GM12878 (cell line): ENCODE data around the gene PLXNA4. TPM values are rescaled to one million over a fixed set of nuclear protein-coding genes. Genes with fewer than 3 reads are reported as not detected.

Experiments used
- ATAC-seq: fragments of 200-7000 bp; cut with Tn5 transposase; 3 replicates; pipeline ENCODE4 v1.9.1; 2020; ENCODE audit warnings: mild to moderate bottlenecking, moderate library complexity
- BruUV-seq: library from RNA; stranded (reverse); fragments of 400-500 nt; replicated peaks from 2 replicates; lab custom pipeline; 2021; lab: Mats Ljungman, UMichigan
- CTCF ChIA-PET: fragments of 300-600 bp; sonication (Branson Sonifier 250); formaldehyde crosslinking; extraction: SDS; loops from one replicate; lab custom pipeline; 2021; ENCODE audit warnings: inconsistent platforms; lab: Yijun Ruan, JAX
- POLR2A ChIA-PET: fragments of 350-600 bp; formaldehyde crosslinking; extraction: SDS; loops from one replicate; lab custom pipeline; 2021; ENCODE audit warnings: inconsistent platforms; lab: Charles Lee
- RAD21 ChIA-PET: fragments of 300-600 bp; sonication (Branson Sonifier 250); formaldehyde crosslinking; loops from one replicate; lab custom pipeline; 2023; ENCODE audit warnings: antibody characterized with exemption; ENCODE audit not compliant: unreplicated experiment; lab: Charles Lee
- SMC1A ChIA-PET: fragments of 300-600 bp; sonication (Branson Sonifier 250); formaldehyde crosslinking; loops from one replicate; lab custom pipeline; 2023; ENCODE audit not compliant: unreplicated experiment, uncharacterized antibody; lab: Charles Lee
- DNase-seq: peaks from one replicate; pipeline ENCODE4 v3.0.0-alpha.2; 2011; ENCODE audit warnings: low read depth, low spot score
- FAIRE-seq: peaks from 3 replicates; lab custom pipeline; 2011; peaks lifted over from hg19 to GRCh38; lab: Jason Lieb, UNC
- H2AFZ ChIP-seq: 2 replicates; pipeline ENCODE4 v1.6.0; 2011; ENCODE audit warnings: low read depth, low read length, control low read depth; ENCODE audit not compliant: control insufficient read depth
- H3K27ac ChIP-seq: 2 replicates; pipeline ENCODE4 v1.5.1; 2011; ENCODE audit warnings: control low read depth; ENCODE audit not compliant: control insufficient read depth, insufficient read depth
- H3K27me3 ChIP-seq, 2 experiments: replicated peaks in 1 of 2; 2 replicates each; pipeline versions ENCODE4 v1.6.0 to v1.6.1; 2011; ENCODE audit warnings: low read length in 1 of 2; ENCODE audit not compliant: control insufficient read depth in 2 of 2, insufficient read depth in 2 of 2
- H3K36me3 ChIP-seq, 2 experiments: 2 replicates each; pipeline ENCODE4 v1.5.1; 2011; ENCODE audit warnings: low read length in 1 of 2; ENCODE audit not compliant: control insufficient read depth in 2 of 2, insufficient read depth in 2 of 2
- H3K4me1 ChIP-seq: 2 replicates; pipeline ENCODE4 v1.6.1; 2011; ENCODE audit warnings: mild to moderate bottlenecking, low read length, moderate library complexity, mixed read lengths; ENCODE audit not compliant: control insufficient read depth, insufficient read depth
- H3K4me2 ChIP-seq: 2 replicates; pipeline ENCODE4 v1.6.0; 2011; ENCODE audit warnings: control low read depth; ENCODE audit not compliant: control insufficient read depth, insufficient read depth
- H3K4me3 ChIP-seq: fragments of 200-600 bp; sonication (generic); 2 replicates; pipeline ENCODE4 v1.5.1; 2016
- H3K79me2 ChIP-seq: 2 replicates; pipeline ENCODE4 v1.6.0; 2011; ENCODE audit warnings: low read length; ENCODE audit not compliant: control insufficient read depth, insufficient read depth
- H3K9ac ChIP-seq: 2 replicates; pipeline ENCODE4 v1.8.0; 2011; ENCODE audit warnings: low read length, control low read depth, mixed read lengths; ENCODE audit not compliant: control insufficient read depth, insufficient read depth
- H3K9me3 ChIP-seq: replicated peaks from 3 replicates; pipeline ENCODE4 v1.5.1; 2011; ENCODE audit warnings: mild to moderate bottlenecking, low read length; ENCODE audit not compliant: control insufficient read depth, insufficient read depth
- H4K20me1 ChIP-seq: 2 replicates; pipeline ENCODE4 v1.6.0; 2011; ENCODE audit not compliant: control insufficient read depth, insufficient read depth
- BMI1 ChIP-seq: fragments of 450-650 bp; IDR thresholded peaks from 2 replicates; pipeline ENCODE4 v1.6.1; 2016; ENCODE audit warnings: mild to moderate bottlenecking, moderate library complexity, borderline replicate concordance
- HDAC2 ChIP-seq: fragments of 200-600 bp; sonication (generic); IDR thresholded peaks from 2 replicates; pipeline ENCODE4 v1.6.1; 2017
- NRF1 ChIP-seq: conservative IDR thresholded peaks from 2 replicates; pipeline ENCODE4 v1.6.1; 2011; ENCODE audit warnings: mild to moderate bottlenecking, low read depth, low read length, improper control_type of control experiment
- RAD21 ChIP-seq: IDR thresholded peaks from 2 replicates; pipeline ENCODE4 v1.6.1; 2011; ENCODE audit warnings: mild to moderate bottlenecking, low read depth, low read length, moderate library complexity; ENCODE audit not compliant: insufficient read depth
- RB1 ChIP-seq: fragments of 450-650 bp; formaldehyde crosslinking; IDR thresholded peaks from 2 replicates; pipeline ENCODE4 v1.6.1; 2017; ENCODE audit warnings: mild to moderate bottlenecking, borderline replicate concordance
- RFX5 ChIP-seq: IDR thresholded peaks from 2 replicates; pipeline ENCODE4 v1.6.1; 2011; ENCODE audit warnings: low read depth, low read length, improper control_type of control experiment
- SKIL ChIP-seq: fragments of 450-650 bp; IDR thresholded peaks from 2 replicates; pipeline ENCODE4 v1.6.1; 2017; ENCODE audit warnings: mild to moderate bottlenecking, low read depth, inconsistent platforms; ENCODE audit not compliant: poor library complexity, severe bottlenecking
- SP1 ChIP-seq: IDR thresholded peaks from one replicate; pipeline ENCODE4 v1.6.1; 2011; ENCODE audit warnings: low read depth, low read length
- SPI1 ChIP-seq: IDR thresholded peaks from 2 replicates; pipeline ENCODE4 v1.6.1; 2011; ENCODE audit warnings: low read depth, mild to moderate bottlenecking, low read length, moderate library complexity, borderline replicate concordance; ENCODE audit not compliant: insufficient read depth
- TAF1 ChIP-seq: IDR thresholded peaks from 2 replicates; pipeline ENCODE4 v1.6.1; 2011; ENCODE audit warnings: mild to moderate bottlenecking, low read depth, low read length, borderline replicate concordance
- ZBTB40 ChIP-seq: fragments of 450-650 bp; IDR thresholded peaks from 2 replicates; pipeline ENCODE4 v1.6.1; 2016; ENCODE audit warnings: mild to moderate bottlenecking, moderate library complexity, borderline replicate concordance
- WGBS: methylation state at CpG from one replicate; pipeline ENCODE4 v1.1.6; 2016; ENCODE audit warnings: low lambda C conversion rate; ENCODE audit not compliant: insufficient replicate concordance, insufficient coverage; ENCODE audit errors: missing lambda C conversion rate; 5-methylcytosine and 5-hydroxymethylcytosine counted together
- in situ Hi-C: fragments of 300-500 bp; cut with MboI; formaldehyde crosslinking; loops from 9 replicates; pipeline ENCODE4 v1.14.3; 2018; ENCODE audit warnings: mixed read lengths
- intact Hi-C: fragments of 100-400 bp; cut with micrococcal nuclease; formaldehyde crosslinking; loops from one replicate; pipeline ENCODE4 v1.14.2; 2022; ENCODE audit not compliant: unreplicated experiment
- polyA plus RNA-seq, 11 experiments: library from polyadenylated mRNA; depleted of rRNA in 4 of 11; unstranded in 6 of 11; stranded (reverse) in 5 of 11; fragments of >200 nt; fragmentation: Nextera tagmentation in 4 of 11; fragmentation: Illumina TruSeq in 1 of 11; extraction: Ambion mirVana in 4 of 11; extraction: Trizol in 1 of 11; gene quantifications; 1 replicate in 1 of 11; 2 replicates in 10 of 11; pipeline versions ENCODE4 v1.2.1 to v1.2.3, GENCODE V29; 2011 to 2016; ENCODE audit warnings: inconsistent platforms in 2 of 11, missing spikeins in 2 of 11, low read depth in 1 of 11
- total RNA-seq, 4 experiments: library from RNA; depleted of rRNA in 3 of 4; stranded (reverse); fragments of >200 nt in 3 of 4; fragmentation: Illumina TruSeq in 1 of 4; extraction: Trizol in 1 of 4; gene quantifications; 2 replicates each; pipeline versions ENCODE4 v1.2.1 to v1.2.3, GENCODE V29; 2013 to 2021
- TF ChIP-seq, protein P1 (sequence below): fragments of 450-650 bp; IDR thresholded peaks from 2 replicates; pipeline ENCODE4 v1.6.1; 2014; ENCODE audit warnings: mild to moderate bottlenecking
- TF ChIP-seq, protein P2 (sequence below): fragments of 450-650 bp; formaldehyde crosslinking; IDR thresholded peaks from 2 replicates; pipeline ENCODE4 v1.4.0; 2022; ENCODE audit warnings: mild to moderate bottlenecking, moderate library complexity

PLXNA4 gene
- total and polyA plus RNA-seq, 10 of the 15 experiments (the other 5 are each of a cell fraction or from before 2014, with no cell fraction given), result 0.03 TPM; not detected in 9

DNA sequence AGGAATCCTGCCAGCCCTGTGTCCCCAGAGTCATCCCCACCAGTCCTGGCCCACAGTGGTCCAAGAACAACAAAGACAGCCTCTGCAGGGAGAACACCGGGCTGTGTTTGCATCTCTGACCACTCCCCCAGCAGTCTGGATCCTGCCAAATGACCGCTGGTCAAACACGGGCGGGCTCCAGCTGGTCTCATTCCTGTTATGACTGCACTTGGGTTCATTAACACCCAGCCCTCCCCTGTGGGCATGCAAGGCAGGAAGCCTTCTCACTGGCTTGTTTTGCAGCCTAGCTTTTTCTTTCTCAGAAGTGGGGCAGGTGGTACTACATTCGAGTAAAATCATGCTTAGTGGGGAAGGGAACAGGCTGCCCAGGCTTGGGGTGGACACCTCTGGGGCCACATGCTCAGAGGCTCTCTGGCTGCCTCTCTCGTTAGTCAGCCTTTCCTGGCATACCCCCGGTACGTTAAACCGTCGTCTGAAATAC, 190.0 kb downstream of the PLXNA4 start:
- no peak overlapping the region for H3K4me3 ChIP-seq
- H3K79me2 ChIP-seq, result no peaks in the 10 kb centered on the region
- WGBS, result 22% methylated on average over 10 of the region's 10 CpGs
- POLR2A ChIA-PET, result no interaction called here
- H4K20me1 ChIP-seq, result no peaks in the 10 kb centered on the region
- no peak overlapping the region for H3K9ac ChIP-seq
- ATAC-seq (peak; percentile 53; the same call in 2 of the 3 replicates), FAIRE-seq (no peak), DNase-seq (no peak)
- CTCF ChIA-PET, result no interaction called here
- intact Hi-C loops, result no loop called here
- peaks cover 0 to 1% of the 10 kb centered on the region in 2 experiments; a peak in 1 of 4 replicates for H3K27me3 ChIP-seq
- no peaks in the 10 kb centered on the region for H3K36me3 ChIP-seq
- SMC1A ChIA-PET, result no interaction called here
- no peak overlapping the region for H3K4me2 ChIP-seq
- no peak for TF ChIP-seq ZBTB40
- TF ChIP-seq NRF1, result no peak
- no peak for TF ChIP-seq RFX5
- TF ChIP-seq SP1, result no peak
- no peak for TF ChIP-seq RAD21
- TF ChIP-seq SKIL, result no peak
- no peak for TF ChIP-seq RB1
- TF ChIP-seq, protein P1, sequence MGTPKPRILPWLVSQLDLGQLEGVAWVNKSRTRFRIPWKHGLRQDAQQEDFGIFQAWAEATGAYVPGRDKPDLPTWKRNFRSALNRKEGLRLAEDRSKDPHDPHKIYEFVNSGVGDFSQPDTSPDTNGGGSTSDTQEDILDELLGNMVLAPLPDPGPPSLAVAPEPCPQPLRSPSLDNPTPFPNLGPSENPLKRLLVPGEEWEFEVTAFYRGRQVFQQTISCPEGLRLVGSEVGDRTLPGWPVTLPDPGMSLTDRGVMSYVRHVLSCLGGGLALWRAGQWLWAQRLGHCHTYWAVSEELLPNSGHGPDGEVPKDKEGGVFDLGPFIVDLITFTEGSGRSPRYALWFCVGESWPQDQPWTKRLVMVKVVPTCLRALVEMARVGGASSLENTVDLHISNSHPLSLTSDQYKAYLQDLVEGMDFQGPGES, result no peak
- TF ChIP-seq, protein P2, sequence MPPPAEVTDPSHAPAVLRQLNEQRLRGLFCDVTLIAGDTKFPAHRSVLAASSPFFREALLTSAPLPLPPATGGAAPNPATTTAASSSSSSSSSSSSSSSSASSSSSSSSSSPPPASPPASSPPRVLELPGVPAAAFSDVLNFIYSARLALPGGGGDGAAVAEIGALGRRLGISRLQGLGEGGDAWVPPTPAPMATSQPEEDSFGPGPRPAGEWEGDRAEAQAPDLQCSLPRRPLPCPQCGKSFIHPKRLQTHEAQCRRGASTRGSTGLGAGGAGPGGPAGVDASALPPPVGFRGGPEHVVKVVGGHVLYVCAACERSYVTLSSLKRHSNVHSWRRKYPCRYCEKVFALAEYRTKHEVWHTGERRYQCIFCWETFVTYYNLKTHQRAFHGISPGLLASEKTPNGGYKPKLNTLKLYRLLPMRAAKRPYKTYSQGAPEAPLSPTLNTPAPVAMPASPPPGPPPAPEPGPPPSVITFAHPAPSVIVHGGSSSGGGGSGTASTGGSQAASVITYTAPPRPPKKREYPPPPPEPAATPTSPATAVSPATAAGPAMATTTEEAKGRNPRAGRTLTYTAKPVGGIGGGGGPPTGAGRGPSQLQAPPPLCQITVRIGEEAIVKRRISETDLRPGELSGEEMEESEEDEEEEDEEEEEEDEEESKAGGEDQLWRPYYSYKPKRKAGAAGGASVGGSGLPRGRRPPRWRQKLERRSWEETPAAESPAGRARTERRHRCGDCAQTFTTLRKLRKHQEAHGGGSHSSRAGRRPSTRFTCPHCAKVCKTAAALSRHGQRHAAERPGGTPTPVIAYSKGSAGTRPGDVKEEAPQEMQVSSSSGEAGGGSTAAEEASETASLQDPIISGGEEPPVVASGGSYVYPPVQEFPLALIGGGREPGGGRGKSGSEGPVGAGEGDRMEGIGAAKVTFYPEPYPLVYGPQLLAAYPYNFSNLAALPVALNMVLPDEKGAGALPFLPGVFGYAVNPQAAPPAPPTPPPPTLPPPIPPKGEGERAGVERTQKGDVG (CRISPR knock-in tag), result no peak
- no peak for TF ChIP-seq BMI1
- no peak for TF ChIP-seq TAF1
- TF ChIP-seq SPI1, result no peak
- TF ChIP-seq HDAC2, result no peak
- no peaks in the 10 kb centered on the region for H3K9me3 ChIP-seq
- RAD21 ChIA-PET, result no interaction called here
- BruUV-seq, result no TSS peak
- H3K27ac ChIP-seq, result no peak overlapping the region
- H2AFZ ChIP-seq, result no peak overlapping the region
- H3K4me1 ChIP-seq, result no peaks in the 10 kb centered on the region
- in situ Hi-C loops, result no loop called here
